Hepatocyte (in vitro differentiated cells): ENCODE data around the gene TMEM145.

Experiments used
- EZH2 ChIP-seq: fragments of 200-600 bp; sonication (generic); IDR thresholded peaks from 2 replicates; pipeline ENCODE4 v1.6.1; 2016; ENCODE audit warnings: antibody characterized with exemption, mild to moderate bottlenecking, borderline replicate concordance
- EZH2phosphoT487 ChIP-seq: fragments of 200-600 bp; sonication (generic); IDR thresholded peaks from one replicate; pipeline ENCODE4 v1.6.1; 2018; ENCODE audit warnings: antibody characterized with exemption, mild to moderate bottlenecking, low read depth, moderate library complexity; ENCODE audit not compliant: unreplicated experiment, severe bottlenecking
- TF ChIP-seq, protein P1 (sequence below): fragments of 200-600 bp; sonication (generic); IDR thresholded peaks from 2 replicates; pipeline ENCODE4 v1.5.1; 2016; ENCODE audit warnings: antibody characterized with exemption, mild to moderate bottlenecking; ENCODE audit not compliant: poor library complexity

DNA sequence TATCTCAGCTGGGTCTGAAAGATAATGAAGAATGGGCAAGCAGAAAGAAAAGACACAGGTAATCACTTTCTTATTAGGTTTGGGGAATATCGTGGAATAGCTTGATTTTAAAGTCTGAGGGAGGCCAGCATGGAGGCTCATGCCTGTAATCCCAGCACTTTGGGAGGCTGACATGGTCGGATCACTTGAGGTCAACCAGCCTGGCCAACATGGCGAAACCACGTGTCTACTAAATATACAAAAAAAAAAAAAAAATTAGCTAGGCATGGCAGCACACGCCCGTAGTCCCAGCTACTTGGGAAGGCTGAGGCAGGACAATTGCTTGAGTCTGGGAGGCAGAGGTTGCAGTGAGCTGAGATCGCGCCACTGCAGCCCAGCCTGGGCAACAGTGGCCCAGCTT lies 9.2 kb upstream of the TMEM145 start:
- TF ChIP-seq EZH2, result no peak
- TF ChIP-seq, protein P1, sequence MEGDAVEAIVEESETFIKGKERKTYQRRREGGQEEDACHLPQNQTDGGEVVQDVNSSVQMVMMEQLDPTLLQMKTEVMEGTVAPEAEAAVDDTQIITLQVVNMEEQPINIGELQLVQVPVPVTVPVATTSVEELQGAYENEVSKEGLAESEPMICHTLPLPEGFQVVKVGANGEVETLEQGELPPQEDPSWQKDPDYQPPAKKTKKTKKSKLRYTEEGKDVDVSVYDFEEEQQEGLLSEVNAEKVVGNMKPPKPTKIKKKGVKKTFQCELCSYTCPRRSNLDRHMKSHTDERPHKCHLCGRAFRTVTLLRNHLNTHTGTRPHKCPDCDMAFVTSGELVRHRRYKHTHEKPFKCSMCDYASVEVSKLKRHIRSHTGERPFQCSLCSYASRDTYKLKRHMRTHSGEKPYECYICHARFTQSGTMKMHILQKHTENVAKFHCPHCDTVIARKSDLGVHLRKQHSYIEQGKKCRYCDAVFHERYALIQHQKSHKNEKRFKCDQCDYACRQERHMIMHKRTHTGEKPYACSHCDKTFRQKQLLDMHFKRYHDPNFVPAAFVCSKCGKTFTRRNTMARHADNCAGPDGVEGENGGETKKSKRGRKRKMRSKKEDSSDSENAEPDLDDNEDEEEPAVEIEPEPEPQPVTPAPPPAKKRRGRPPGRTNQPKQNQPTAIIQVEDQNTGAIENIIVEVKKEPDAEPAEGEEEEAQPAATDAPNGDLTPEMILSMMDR, result no peak
- TF ChIP-seq EZH2phosphoT487, result no peak
